ENCODE measurements around the gene SEMA3F. TPM values are rescaled to one million over a fixed set of nuclear protein-coding genes. Genes with fewer than 3 reads are reported as not detected.

SEMA3F gene
- total and polyA plus RNA-seq, 2 donors (not counting 3 experiments of a cell fraction or from before 2014, with no cell fraction given): 65.8 to 99.1 TPM

DNA sequence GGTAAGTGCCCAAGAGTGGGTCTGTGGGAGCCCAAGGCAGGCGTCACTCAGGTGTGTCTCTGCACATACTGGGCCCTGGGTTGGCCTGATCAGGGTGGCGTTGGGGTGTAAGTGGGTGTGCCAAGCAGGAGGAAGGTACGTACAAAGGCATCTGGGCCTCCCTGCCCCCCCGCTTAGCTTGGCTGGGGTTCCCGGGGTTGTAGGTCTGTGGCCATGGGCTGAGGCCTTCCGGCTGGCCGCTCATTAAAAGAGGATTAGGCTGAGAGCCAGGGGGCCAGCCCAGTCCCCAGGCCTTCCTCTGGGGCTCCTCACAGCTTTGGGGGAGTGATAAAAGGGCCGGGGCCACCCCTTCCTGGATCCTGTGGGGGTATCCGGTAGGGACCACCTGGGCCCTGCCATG lies 13.3 kb downstream of the SEMA3F start:
- no peaks in the 10 kb centered on the region for H4K20me1 ChIP-seq (replicated peaks; ENCODE audit: control insufficient read depth, extremely low read depth, insufficient read depth, low read length)
- no peaks in the 10 kb centered on the region for H3K9me1 ChIP-seq (replicated peaks; ENCODE audit: control insufficient read depth, extremely low read depth, insufficient read depth, low read length)
- H3K9me3 ChIP-seq (replicated peaks; ENCODE audit: control insufficient read depth, insufficient read depth, low read length): no peaks in the 10 kb centered on the region
- no peak overlapping the region for H3K4me3 ChIP-seq (replicated peaks in 1 of 3; ENCODE audit: insufficient read depth in 1 of 3, low read depth in 1 of 3, low read length in 3 of 3)
- no peaks in the 10 kb centered on the region for H3K27me3 ChIP-seq (ENCODE audit: control insufficient read depth in 2 of 2, insufficient read depth in 2 of 2, low read length in 2 of 2)
- BruUV-seq (replicated peaks): no TSS peak
- H3K36me3 ChIP-seq (ENCODE audit: control insufficient read depth in 2 of 2, extremely low read depth in 1 of 2, insufficient read depth in 2 of 2, low read length in 2 of 2): peaks cover 0 to 2% of the 10 kb centered on the region in 2 experiments
- no peak overlapping the region for H2AFZ ChIP-seq (ENCODE audit: low read depth, low read length)
- peaks cover 80% of the 10 kb centered on the region for H3K4me1 ChIP-seq (ENCODE audit: control insufficient read depth, extremely low read depth, insufficient read depth, low read length)
- peak; percentile 44 for FAIRE-seq
- no peak overlapping the region for H3K9ac ChIP-seq (replicated peaks; ENCODE audit: extremely low read depth, insufficient read depth, low read length)
- TF ChIP-seq MYC (IDR thresholded peaks at IDR 0.05; ENCODE audit: low read depth, low read length) (no peak), JUN (IDR thresholded peaks at IDR 0.05; ENCODE audit: borderline replicate concordance, insufficient read depth, insufficient read length, low read depth) (no peak), EZH2 (IDR thresholded peaks at IDR 0.05; ENCODE audit: borderline replicate concordance, low read depth, low read length, severe bottlenecking) (no peak), POLR2A (IDR thresholded peaks at IDR 0.05; ENCODE audit: low read depth, low read length) (no peak), FOS (IDR thresholded peaks at IDR 0.05; ENCODE audit: borderline replicate concordance, insufficient read depth, low read length) (no peak), GATA2 (IDR thresholded peaks at IDR 0.05; ENCODE audit: insufficient read depth, insufficient read length, low read depth, low read length) (no peak), POLR2AphosphoS5 (IDR thresholded peaks at IDR 0.05; ENCODE audit: insufficient read depth, low read depth, low read length) (no peak)
- TF ChIP-seq, protein P1, sequence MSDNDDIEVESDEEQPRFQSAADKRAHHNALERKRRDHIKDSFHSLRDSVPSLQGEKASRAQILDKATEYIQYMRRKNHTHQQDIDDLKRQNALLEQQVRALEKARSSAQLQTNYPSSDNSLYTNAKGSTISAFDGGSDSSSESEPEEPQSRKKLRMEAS (IDR thresholded peaks at IDR 0.05; ENCODE audit: insufficient read depth, insufficient read length): no peak
- TF ChIP-seq, protein P2, sequence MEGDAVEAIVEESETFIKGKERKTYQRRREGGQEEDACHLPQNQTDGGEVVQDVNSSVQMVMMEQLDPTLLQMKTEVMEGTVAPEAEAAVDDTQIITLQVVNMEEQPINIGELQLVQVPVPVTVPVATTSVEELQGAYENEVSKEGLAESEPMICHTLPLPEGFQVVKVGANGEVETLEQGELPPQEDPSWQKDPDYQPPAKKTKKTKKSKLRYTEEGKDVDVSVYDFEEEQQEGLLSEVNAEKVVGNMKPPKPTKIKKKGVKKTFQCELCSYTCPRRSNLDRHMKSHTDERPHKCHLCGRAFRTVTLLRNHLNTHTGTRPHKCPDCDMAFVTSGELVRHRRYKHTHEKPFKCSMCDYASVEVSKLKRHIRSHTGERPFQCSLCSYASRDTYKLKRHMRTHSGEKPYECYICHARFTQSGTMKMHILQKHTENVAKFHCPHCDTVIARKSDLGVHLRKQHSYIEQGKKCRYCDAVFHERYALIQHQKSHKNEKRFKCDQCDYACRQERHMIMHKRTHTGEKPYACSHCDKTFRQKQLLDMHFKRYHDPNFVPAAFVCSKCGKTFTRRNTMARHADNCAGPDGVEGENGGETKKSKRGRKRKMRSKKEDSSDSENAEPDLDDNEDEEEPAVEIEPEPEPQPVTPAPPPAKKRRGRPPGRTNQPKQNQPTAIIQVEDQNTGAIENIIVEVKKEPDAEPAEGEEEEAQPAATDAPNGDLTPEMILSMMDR (IDR thresholded peaks at IDR 0.05; ENCODE audit: extremely low read depth in 1 of 2, insufficient read depth in 1 of 2, low read depth in 1 of 2, low read length in 2 of 2): no peak
- dilution Hi-C loops (cut with MboI; ENCODE audit: extremely low pct_ligation_motif_present, low sequenced_read_pairs): no loop called here
- peak overlapping the region; percentile 99 for H3K27ac ChIP-seq (ENCODE audit: insufficient read depth, low read depth, low read length)
- ChIA-PET CTCF (interaction anchor here (0.8 to 2.4 kb wide), 3 partner anchors 10 to 89 kb away, joined by 3 to 7 read pairs (median 3); no protein-coding TSS in a partner anchor), POLR2A (no interaction called here)
- H3K4me2 ChIP-seq (ENCODE audit: insufficient read depth, low read length): peak overlapping the region; percentile 5
- intact Hi-C loops (cut with micrococcal nuclease): loop anchor here (5.0 kb wide), 1 partner anchor 361 kb away; no protein-coding TSS in a partner anchor
- H3K79me2 ChIP-seq (ENCODE audit: control insufficient read depth, insufficient read depth, low read length): peaks cover 62% of the 10 kb centered on the region
- DNase-seq (ENCODE audit: low read depth, low spot score): no peak

Measured in endothelial cell of umbilical vein (primary cell).